Esophagus muscularis mucosa (tissue), 3 donors: ENCODE measurements around the gene KLLN.

Source experiments
- CTCF ChIP-seq, 3 experiments: fragments of 200-600 bp in 2 of 3; fragments of 450-650 bp in 1 of 3; sonication (generic) in 2 of 3; IDR thresholded peaks; one replicate each; pipeline ENCODE4 v1.5.1; 2017 to 2019; ENCODE audit warnings: antibody characterized with exemption in 3 of 3, mild to moderate bottlenecking in 2 of 3, moderate library complexity in 1 of 3
- EP300 ChIP-seq: sonication (generic); formaldehyde crosslinking; IDR thresholded peaks from one replicate; pipeline ENCODE4 v1.6.1; 2017; ENCODE audit warnings: antibody characterized with exemption

- TF ChIP-seq CTCF (IDR thresholded peaks at IDR 0.05), result no peak
- TF ChIP-seq EP300, result no peak
Measured at GRCh38 chr10:87864496-87865059, 1.2 kb upstream of the KLLN start.
